Activated B cell treated with CpG ODN at 0.5 μM for 24 hours (primary cell): ENCODE results near the gene MGAT5. TPM values are rescaled to one million over a fixed set of nuclear protein-coding genes. Genes with fewer than 3 reads are reported as not detected.
A peak's percentile ranks its signal among the peaks of the same experiment; 100 is the strongest.

Experiments
- ATAC-seq: fragments of 200-7000 bp; cut with Tn5 transposase; one replicate; pipeline ENCODE4 v1.10.0; 2021; ENCODE audit warnings: low read depth, mild to moderate bottlenecking, moderate library complexity
- CTCF ChIA-PET: fragments of 350-600 bp; sonication (Branson Sonifier 250); formaldehyde crosslinking; loops from one replicate; lab custom pipeline; 2021; ENCODE audit warnings: antibody characterized with exemption; lab: Charles Lee
- POLR2A ChIA-PET: fragments of 350-600 bp; sonication (Branson Sonifier 250); formaldehyde crosslinking; loops from one replicate; lab custom pipeline; 2021; ENCODE audit warnings: antibody characterized with exemption; lab: Charles Lee
- DNase-seq: peaks from one replicate; pipeline ENCODE4 v3.0.0; 2022
- H3K27ac Mint-ChIP-seq: one replicate; pipeline ENCODE4 v1.8.0; 2020; ENCODE audit warnings: mixed read lengths
- H3K27me3 Mint-ChIP-seq: one replicate; pipeline ENCODE4 v1.8.0; 2021; ENCODE audit warnings: mixed read lengths
- H3K36me3 Mint-ChIP-seq: one replicate; pipeline ENCODE4 v1.8.0; 2021; ENCODE audit warnings: low read depth, mixed read lengths
- H3K4me1 Mint-ChIP-seq: one replicate; pipeline ENCODE4 v1.8.0; 2021; ENCODE audit warnings: mixed read lengths
- H3K4me3 Mint-ChIP-seq: one replicate; pipeline ENCODE4 v1.8.0; 2020; ENCODE audit warnings: mild to moderate bottlenecking, mixed read lengths
- H3K9me3 Mint-ChIP-seq: one replicate; pipeline ENCODE4 v1.8.0; 2020; ENCODE audit warnings: mixed read lengths
- intact Hi-C: fragments of 100-400 bp; cut with micrococcal nuclease; formaldehyde crosslinking; loops from one replicate; pipeline ENCODE4 v1.15.1; 2024
- total RNA-seq: library from RNA; stranded (reverse); gene quantifications from 2 replicates; pipeline ENCODE4 v1.2.3, GENCODE V29; 2022
- TF ChIP-seq, protein P1 (sequence below): fragments of 200-600 bp; IDR thresholded peaks from one replicate; pipeline ENCODE4 v1.8.0; 2022; ENCODE audit warnings: antibody characterized with exemption, mild to moderate bottlenecking

MGAT5 gene
- total RNA-seq, 1 donor from 2014 or later = 66.7 TPM

DNA sequence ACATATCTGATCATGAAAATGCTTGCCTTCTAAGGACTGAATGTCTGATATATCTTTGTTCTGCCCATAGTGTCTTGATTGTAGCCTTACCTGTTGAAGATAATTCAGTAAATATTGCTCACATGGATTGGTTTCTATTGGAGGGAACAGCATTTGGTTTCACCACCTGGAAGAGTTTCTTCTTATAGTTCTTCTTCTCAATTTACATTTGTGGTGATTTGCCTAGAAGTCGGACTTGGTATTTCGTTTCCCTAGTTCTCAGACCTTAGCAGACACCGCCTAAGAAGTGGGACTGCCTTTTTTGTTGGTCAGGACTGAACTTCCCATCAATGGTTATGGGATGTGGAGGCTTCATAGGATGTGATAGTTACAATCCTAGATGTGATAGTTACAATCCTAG is 20.2 kb downstream of the MGAT5 start:
- Mint-ChIP-seq H3K4me1 (peaks cover 98% of the 10 kb centered on the region), H3K27ac (peak overlapping the region; percentile 94)
- POLR2A ChIA-PET = interaction anchor here (0.6 to 6.0 kb wide), 16 partner anchors 9 to 155 kb away, joined by 3 to 93 read pairs (median 4); partner anchors contain the start of gene MGAT5

GRCh38 chr2:134275058-134275862 is 21.4 kb downstream of the MGAT5 start:
- CTCF ChIA-PET = interaction anchor here (1.1 to 3.7 kb wide), 6 partner anchors 13 to 157 kb away, joined by 3 to 27 read pairs (median 4); no protein-coding TSS in a partner anchor
- Mint-ChIP-seq H3K4me3 (peak overlapping the region; percentile 77), H3K36me3 (peaks cover 56% of the 10 kb centered on the region), H3K4me1 (peaks cover 98% of the 10 kb centered on the region), H3K9me3 (peaks cover 5% of the 10 kb centered on the region), H3K27me3 (no peaks in the 10 kb centered on the region), H3K27ac (peak overlapping the region; percentile 94)
- ATAC-seq = peak; percentile 85
- POLR2A ChIA-PET = interaction anchor here (0.6 to 6.0 kb wide), 23 partner anchors 8 to 1741 kb away, joined by 3 to 93 read pairs (median 5); partner anchors contain the start of gene MGAT5
- TF ChIP-seq, protein P1, sequence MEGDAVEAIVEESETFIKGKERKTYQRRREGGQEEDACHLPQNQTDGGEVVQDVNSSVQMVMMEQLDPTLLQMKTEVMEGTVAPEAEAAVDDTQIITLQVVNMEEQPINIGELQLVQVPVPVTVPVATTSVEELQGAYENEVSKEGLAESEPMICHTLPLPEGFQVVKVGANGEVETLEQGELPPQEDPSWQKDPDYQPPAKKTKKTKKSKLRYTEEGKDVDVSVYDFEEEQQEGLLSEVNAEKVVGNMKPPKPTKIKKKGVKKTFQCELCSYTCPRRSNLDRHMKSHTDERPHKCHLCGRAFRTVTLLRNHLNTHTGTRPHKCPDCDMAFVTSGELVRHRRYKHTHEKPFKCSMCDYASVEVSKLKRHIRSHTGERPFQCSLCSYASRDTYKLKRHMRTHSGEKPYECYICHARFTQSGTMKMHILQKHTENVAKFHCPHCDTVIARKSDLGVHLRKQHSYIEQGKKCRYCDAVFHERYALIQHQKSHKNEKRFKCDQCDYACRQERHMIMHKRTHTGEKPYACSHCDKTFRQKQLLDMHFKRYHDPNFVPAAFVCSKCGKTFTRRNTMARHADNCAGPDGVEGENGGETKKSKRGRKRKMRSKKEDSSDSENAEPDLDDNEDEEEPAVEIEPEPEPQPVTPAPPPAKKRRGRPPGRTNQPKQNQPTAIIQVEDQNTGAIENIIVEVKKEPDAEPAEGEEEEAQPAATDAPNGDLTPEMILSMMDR = no peak
- intact Hi-C loops = loop anchor here (1.0 to 2.0 kb wide), 8 partner anchors 8 to 644 kb away; partner anchors contain the start of gene CCNT2
- DNase-seq = peak; percentile 54

More for the DNA sequence above, 20.2 kb downstream of the MGAT5 start:
- Mint-ChIP-seq H3K9me3 (peaks cover 5% of the 10 kb centered on the region), H3K4me3 (peak overlapping the region; percentile 74), H3K36me3 (peaks cover 62% of the 10 kb centered on the region), H3K27me3 (no peaks in the 10 kb centered on the region)
- DNase-seq = no peak
- TF ChIP-seq, protein P1 = no peak
- intact Hi-C loops = loop anchor here (2.0 kb wide), 1 partner anchor 645 kb away; the partner anchor contains the start of gene CCNT2
- no peak for ATAC-seq
- CTCF ChIA-PET = interaction anchor here (0.9 to 3.7 kb wide), 5 partner anchors 12 to 157 kb away, joined by 3 to 27 read pairs (median 5); no protein-coding TSS in a partner anchor

GRCh38 chr2:134276381-134277172 is 22.7 kb downstream of the MGAT5 start:
- peak overlapping the region; percentile 94 for H3K27ac Mint-ChIP-seq
- no peaks in the 10 kb centered on the region for H3K27me3 Mint-ChIP-seq
- ATAC-seq (no peak), DNase-seq (no peak)
- ChIA-PET CTCF (interaction anchor here (1.1 kb wide), 1 partner anchor 63 kb away, joined by 4 read pairs; no protein-coding TSS in a partner anchor), POLR2A (interaction anchor here (0.6 to 6.0 kb wide), 5 partner anchors 13 to 71 kb away, joined by 3 to 93 read pairs (median 5); no protein-coding TSS in a partner anchor)
- peaks cover 49% of the 10 kb centered on the region for H3K36me3 Mint-ChIP-seq
- peaks cover 99% of the 10 kb centered on the region for H3K4me1 Mint-ChIP-seq
- intact Hi-C loops = no loop called here
- peak overlapping the region; percentile 59 for H3K4me3 Mint-ChIP-seq
- H3K9me3 Mint-ChIP-seq = peaks cover 5% of the 10 kb centered on the region
- TF ChIP-seq, protein P1 = no peak

- ATAC-seq = no peak
- peaks cover 99% of the 10 kb centered on the region for H3K4me1 Mint-ChIP-seq
- peak overlapping the region; percentile 59 for H3K4me3 Mint-ChIP-seq
These were observed 23.4 kb downstream of the MGAT5 start for GRCh38 chr2:134277223-134277622.

More at GRCh38 chr2:134277223-134277622, 23.4 kb downstream of the MGAT5 start:
- Mint-ChIP-seq H3K36me3 (peaks cover 44% of the 10 kb centered on the region), H3K27ac (peak overlapping the region; percentile 94), H3K9me3 (peaks cover 5% of the 10 kb centered on the region), H3K27me3 (no peaks in the 10 kb centered on the region)
- intact Hi-C loops = no loop called here
- TF ChIP-seq, protein P1 = no peak
- POLR2A ChIA-PET = interaction anchor here (0.6 to 1.4 kb wide), 2 partner anchors 13 to 40 kb away, joined by 3 to 5 read pairs; no protein-coding TSS in a partner anchor
- CTCF ChIA-PET = interaction anchor here (1.0 kb wide), 1 partner anchor 159 kb away, joined by 3 read pairs; no protein-coding TSS in a partner anchor
- no peak for DNase-seq
